ENCODE measurements around the gene BIRC2.

DNA sequence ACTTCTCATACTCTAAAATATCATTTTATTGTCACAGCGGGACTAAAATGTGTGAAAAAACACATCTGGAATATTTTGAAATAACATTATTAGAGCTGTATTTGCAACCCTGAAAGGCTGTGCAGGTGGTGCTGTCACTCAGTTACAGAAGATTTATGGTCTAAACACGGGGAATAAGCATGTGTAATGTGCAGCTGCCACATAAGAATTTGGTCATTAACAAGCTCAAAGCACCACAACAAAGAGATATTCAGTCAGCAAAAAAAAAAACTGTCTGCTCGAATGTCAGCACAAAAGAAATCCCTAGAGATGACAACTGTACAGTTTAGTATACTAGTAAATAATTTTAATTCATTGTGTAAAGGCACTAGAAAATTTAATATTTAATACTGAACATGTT lies 74.2 kb downstream of the BIRC2 start:
- TF ChIP-seq, protein P1, sequence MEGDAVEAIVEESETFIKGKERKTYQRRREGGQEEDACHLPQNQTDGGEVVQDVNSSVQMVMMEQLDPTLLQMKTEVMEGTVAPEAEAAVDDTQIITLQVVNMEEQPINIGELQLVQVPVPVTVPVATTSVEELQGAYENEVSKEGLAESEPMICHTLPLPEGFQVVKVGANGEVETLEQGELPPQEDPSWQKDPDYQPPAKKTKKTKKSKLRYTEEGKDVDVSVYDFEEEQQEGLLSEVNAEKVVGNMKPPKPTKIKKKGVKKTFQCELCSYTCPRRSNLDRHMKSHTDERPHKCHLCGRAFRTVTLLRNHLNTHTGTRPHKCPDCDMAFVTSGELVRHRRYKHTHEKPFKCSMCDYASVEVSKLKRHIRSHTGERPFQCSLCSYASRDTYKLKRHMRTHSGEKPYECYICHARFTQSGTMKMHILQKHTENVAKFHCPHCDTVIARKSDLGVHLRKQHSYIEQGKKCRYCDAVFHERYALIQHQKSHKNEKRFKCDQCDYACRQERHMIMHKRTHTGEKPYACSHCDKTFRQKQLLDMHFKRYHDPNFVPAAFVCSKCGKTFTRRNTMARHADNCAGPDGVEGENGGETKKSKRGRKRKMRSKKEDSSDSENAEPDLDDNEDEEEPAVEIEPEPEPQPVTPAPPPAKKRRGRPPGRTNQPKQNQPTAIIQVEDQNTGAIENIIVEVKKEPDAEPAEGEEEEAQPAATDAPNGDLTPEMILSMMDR (IDR thresholded peaks at IDR 0.05; ENCODE audit: low read depth, low read length) = no peak
- no peak for TF ChIP-seq EZH2phosphoT487 (IDR thresholded peaks at IDR 0.05; ENCODE audit: low read depth)

All from OCI-LY3 (cell line).